K562 (cell line): Measurements from ENCODE around the gene GRIA1. TPM values are rescaled to one million over a fixed set of nuclear protein-coding genes. Genes with fewer than 3 reads are reported as not detected.

Experiments
- ATAC-seq: fragments of 200-7000 bp; cut with Tn5 transposase; 3 replicates; pipeline ENCODE4 v1.9.1; 2020; ENCODE audit warnings: moderate library complexity
- BruUV-seq: library from RNA; stranded (reverse); fragments of 400-500 nt; replicated peaks from 2 replicates; lab custom pipeline; 2021; lab: Mats Ljungman, UMichigan
- CTCF ChIA-PET: fragments of 300-600 bp; formaldehyde crosslinking; extraction: SDS; loops from one replicate; lab custom pipeline; 2021; ENCODE audit warnings: low intra/inter-chr PET ratio; lab: Yijun Ruan, JAX
- POLR2A ChIA-PET: fragments of 300-600, 350-650 bp; sonication (Branson Sonifier 250); formaldehyde crosslinking; extraction: SDS; loops from one replicate; lab custom pipeline; 2021; ENCODE audit warnings: antibody characterized with exemption, inconsistent platforms; lab: Yijun Ruan, JAX
- DNase-seq, 4 experiments: peaks; one replicate each; pipeline versions ENCODE4 v3.0.0 to v3.0.0-alpha.2; 2011 to 2018; ENCODE audit warnings: low spot score in 3 of 4, mixed read lengths in 3 of 4; ENCODE audit errors: extremely low read depth in 1 of 4
- FAIRE-seq: peaks from 2 replicates; lab custom pipeline; 2011; peaks lifted over from hg19 to GRCh38; lab: Jason Lieb, UNC
- H2AFZ ChIP-seq: 2 replicates; pipeline ENCODE4 v1.6.0; 2011; ENCODE audit warnings: low read depth, low read length, control low read depth, inconsistent platforms
- H3K27ac ChIP-seq: fragments of 200-600 bp; 3 replicates; pipeline ENCODE4 v1.8.0; 2011; ENCODE audit warnings: low read depth, mild to moderate bottlenecking, control low read depth, inconsistent platforms, low read length, moderate library complexity, mixed read lengths; ENCODE audit errors: extremely low read depth
- H3K27me3 ChIP-seq, 2 experiments: fragments of 300-600 bp in 1 of 2; 2 replicates in 1 of 2; 3 replicates in 1 of 2; pipeline versions ENCODE4 v1.6.0 to v1.8.0; 2011; ENCODE audit warnings: inconsistent platforms in 2 of 2, low read length in 2 of 2, mild to moderate bottlenecking in 1 of 2, mixed read lengths in 1 of 2, moderate library complexity in 1 of 2; ENCODE audit not compliant: control insufficient read depth in 2 of 2, insufficient read depth in 2 of 2
- H3K36me3 ChIP-seq: fragments of 300-600 bp; 3 replicates; pipeline ENCODE4 v1.8.0; 2011; ENCODE audit warnings: mild to moderate bottlenecking, low read length, inconsistent platforms; ENCODE audit not compliant: control insufficient read depth, insufficient read depth
- H3K4me1 ChIP-seq, 2 experiments: fragments of 200-600 bp in 1 of 2; replicated peaks in 1 of 2; 2 replicates in 1 of 2; 3 replicates in 1 of 2; pipeline versions ENCODE4 v1.5.1 to v1.8.0; 2011; ENCODE audit warnings: inconsistent platforms in 2 of 2, low read length in 2 of 2, mild to moderate bottlenecking in 1 of 2, mixed read lengths in 1 of 2, moderate library complexity in 1 of 2; ENCODE audit not compliant: control insufficient read depth in 2 of 2, insufficient read depth in 2 of 2
- H3K4me2 ChIP-seq: 2 replicates; pipeline ENCODE4 v1.6.1; 2011; ENCODE audit warnings: low read length, control low read depth, inconsistent platforms, mixed read lengths; ENCODE audit not compliant: insufficient read depth
- H3K4me3 ChIP-seq: fragments of 200-600 bp; sonication (generic), shearing (Covaris generic); 2 replicates; pipeline ENCODE4 v1.5.1; 2016; ENCODE audit warnings: control low read depth, inconsistent platforms
- H3K79me2 ChIP-seq: fragments of 200-600 bp; 3 replicates; pipeline ENCODE4 v1.8.0; 2011; ENCODE audit warnings: low read length, inconsistent platforms; ENCODE audit not compliant: control insufficient read depth, insufficient read depth
- H3K9ac ChIP-seq, 2 experiments: 2 replicates each; pipeline versions ENCODE4 v1.6.0 to v1.6.1; 2011; ENCODE audit warnings: low read depth in 2 of 2, low read length in 2 of 2, control low read depth in 1 of 2, inconsistent platforms in 1 of 2, mild to moderate bottlenecking in 1 of 2, mixed read lengths in 1 of 2; ENCODE audit not compliant: insufficient read depth in 1 of 2
- H3K9me1 ChIP-seq: one replicate; pipeline ENCODE4 v1.6.0; 2011; ENCODE audit warnings: inconsistent platforms, mild to moderate bottlenecking, low read length, moderate library complexity; ENCODE audit not compliant: control insufficient read depth, insufficient read depth
- H3K9me3 ChIP-seq: replicated peaks from 2 replicates; pipeline ENCODE4 v1.5.1; 2011; ENCODE audit warnings: low read depth, low read length, inconsistent platforms; ENCODE audit not compliant: control insufficient read depth, insufficient read depth
- H4K20me1 ChIP-seq: replicated peaks from 2 replicates; pipeline ENCODE4 v1.6.1; 2011; ENCODE audit warnings: low read length, inconsistent platforms, mixed read lengths; ENCODE audit not compliant: control insufficient read depth, insufficient read depth
- ADNP ChIP-seq: fragments of 200-800 bp; sonication (Bioruptor generic); IDR thresholded peaks from 2 replicates; pipeline ENCODE4 v1.6.1; 2016; ENCODE audit warnings: missing genetic modification characterization, missing compliant biosample characterization
- CEBPB ChIP-seq: fragments of 450-650 bp; IDR thresholded peaks from 2 replicates; pipeline ENCODE4 v1.6.1; 2016; ENCODE audit warnings: missing genetic modification characterization, missing compliant biosample characterization
- ELF2 ChIP-seq: fragments of 250-450 bp; sonication (Bioruptor Pico); IDR thresholded peaks from 2 replicates; pipeline ENCODE4 v1.5.0; 2021; ENCODE audit warnings: mild to moderate bottlenecking
- ESRRA ChIP-seq: fragments of 450-650 bp; IDR thresholded peaks from 2 replicates; pipeline ENCODE4 v1.6.1; 2014; ENCODE audit warnings: low read depth, mild to moderate bottlenecking, moderate library complexity, borderline replicate concordance
- FOSL1 ChIP-seq: fragments of 200-800 bp; sonication (Bioruptor generic); conservative IDR thresholded peaks from 2 replicates; pipeline ENCODE4 v1.6.1; 2016; ENCODE audit warnings: missing genetic modification characterization, missing compliant biosample characterization
- JUND ChIP-seq, 2 experiments: IDR thresholded peaks; 2 replicates in 1 of 2; 3 replicates in 1 of 2; pipeline ENCODE4 v1.6.1; 2011; ENCODE audit warnings: borderline replicate concordance in 2 of 2, low read depth in 2 of 2, low read length in 2 of 2, improper control_type of control experiment in 1 of 2, missing biosample characterization in 1 of 2, missing genetic modification characterization in 1 of 2, missing genetic modification reagents in 1 of 2
- NFYB ChIP-seq: IDR thresholded peaks from 2 replicates; pipeline ENCODE4 v1.6.1; 2011; ENCODE audit warnings: mild to moderate bottlenecking, moderate library complexity; ENCODE audit not compliant: insufficient read length; ENCODE audit errors: extremely low read depth
- POU5F1 ChIP-seq: fragments of 150-350 bp; IDR thresholded peaks from 2 replicates; pipeline ENCODE4 v1.6.1; 2014; ENCODE audit warnings: borderline replicate concordance, low read length, low read depth, mild to moderate bottlenecking; ENCODE audit not compliant: partially characterized antibody
- TAF7 ChIP-seq: fragments of 450-650 bp; IDR thresholded peaks from 2 replicates; pipeline ENCODE4 v1.6.1; 2016; ENCODE audit warnings: missing genetic modification characterization, missing compliant biosample characterization
- WGBS: fragments of 100-300 bp; shearing (Covaris generic); methylation state at CpG from one replicate; pipeline ENCODE4 v1.1.6; 2016; ENCODE audit warnings: low coverage, mixed read lengths; ENCODE audit not compliant: insufficient coverage; ENCODE audit errors: missing lambda C conversion rate; 5-methylcytosine and 5-hydroxymethylcytosine counted together
- in situ Hi-C: fragments of 300-500 bp; cut with MboI; formaldehyde crosslinking; loops from 4 replicates; pipeline ENCODE4 v1.15.0; 2018; ENCODE audit warnings: inconsistent platforms, mixed read lengths
- intact Hi-C: fragments of 100-400 bp; cut with micrococcal nuclease; formaldehyde crosslinking; loops from 2 replicates; pipeline ENCODE4 v1.14.2; 2022
- polyA plus RNA-seq, 8 experiments: library from polyadenylated mRNA; depleted of rRNA in 4 of 8; stranded (reverse) in 5 of 8; unstranded in 3 of 8; fragments of >200 nt; fragmentation: Nextera tagmentation in 2 of 8; fragmentation: Illumina TruSeq in 1 of 8; extraction: Ambion mirVana in 2 of 8; extraction: Trizol in 1 of 8; gene quantifications; 2 replicates each; pipeline versions ENCODE4 v1.2.1 to v1.2.3, GENCODE V29; 2011 to 2014; ENCODE audit warnings: inconsistent platforms in 1 of 8, missing spikeins in 1 of 8
- total RNA-seq, 7 experiments: library from RNA; depleted of rRNA in 6 of 7; stranded (reverse); fragments of >200 nt in 6 of 7; fragmentation: Illumina TruSeq in 2 of 7; extraction: Trizol in 2 of 7; gene quantifications; 2 replicates each; pipeline versions ENCODE4 v1.2.1 to v1.2.3, GENCODE V29; 2011 to 2021; ENCODE audit warnings: low replicate concordance in 1 of 7
- TF ChIP-seq, protein P1 (sequence below): sonication (generic); formaldehyde crosslinking; IDR thresholded peaks from 2 replicates; pipeline ENCODE4 v1.8.1; 2022; ENCODE audit warnings: missing genetic modification reagents
- TF ChIP-seq, protein P2 (sequence below): fragments of 250-450 bp; sonication (Bioruptor Pico); IDR thresholded peaks from 2 replicates; pipeline ENCODE4 v1.8.0; 2021; ENCODE audit warnings: borderline replicate concordance, mild to moderate bottlenecking, moderate library complexity; ENCODE audit not compliant: poor library complexity, severe bottlenecking
- TF ChIP-seq, protein P3 (sequence below): fragments of 200-800 bp; sonication (Bioruptor generic); IDR thresholded peaks from 2 replicates; pipeline ENCODE4 v1.6.1; 2017; ENCODE audit warnings: missing genetic modification characterization, missing compliant biosample characterization

The GRIA1 gene
- total and polyA plus RNA-seq, 9 of the 15 experiments (the other 6 are each of a cell fraction or from before 2014, with no cell fraction given), result not detected

DNA sequence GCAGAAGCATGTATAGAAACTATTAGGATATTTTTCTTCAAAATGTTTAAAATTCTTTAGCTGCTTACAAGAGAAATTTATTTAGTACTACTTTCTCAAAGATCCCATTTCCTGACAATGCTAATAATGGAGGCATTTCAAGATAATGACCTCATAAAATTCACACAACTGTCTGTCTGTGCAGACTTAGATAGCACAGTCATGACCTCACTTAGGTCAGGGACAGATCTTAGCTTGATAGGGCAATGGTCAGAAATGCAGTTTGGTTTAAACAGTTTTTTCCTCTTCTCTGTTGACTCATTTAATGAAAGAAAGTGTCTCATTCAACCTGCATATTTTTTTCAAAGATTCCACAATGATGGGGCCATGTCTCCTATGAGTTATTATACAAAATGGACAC, 128.4 kb downstream of the GRIA1 start (continued):
- TF ChIP-seq, protein P1, sequence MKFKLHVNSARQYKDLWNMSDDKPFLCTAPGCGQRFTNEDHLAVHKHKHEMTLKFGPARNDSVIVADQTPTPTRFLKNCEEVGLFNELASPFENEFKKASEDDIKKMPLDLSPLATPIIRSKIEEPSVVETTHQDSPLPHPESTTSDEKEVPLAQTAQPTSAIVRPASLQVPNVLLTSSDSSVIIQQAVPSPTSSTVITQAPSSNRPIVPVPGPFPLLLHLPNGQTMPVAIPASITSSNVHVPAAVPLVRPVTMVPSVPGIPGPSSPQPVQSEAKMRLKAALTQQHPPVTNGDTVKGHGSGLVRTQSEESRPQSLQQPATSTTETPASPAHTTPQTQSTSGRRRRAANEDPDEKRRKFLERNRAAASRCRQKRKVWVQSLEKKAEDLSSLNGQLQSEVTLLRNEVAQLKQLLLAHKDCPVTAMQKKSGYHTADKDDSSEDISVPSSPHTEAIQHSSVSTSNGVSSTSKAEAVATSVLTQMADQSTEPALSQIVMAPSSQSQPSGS (CRISPR knock-in tag), result no peak

DNA sequence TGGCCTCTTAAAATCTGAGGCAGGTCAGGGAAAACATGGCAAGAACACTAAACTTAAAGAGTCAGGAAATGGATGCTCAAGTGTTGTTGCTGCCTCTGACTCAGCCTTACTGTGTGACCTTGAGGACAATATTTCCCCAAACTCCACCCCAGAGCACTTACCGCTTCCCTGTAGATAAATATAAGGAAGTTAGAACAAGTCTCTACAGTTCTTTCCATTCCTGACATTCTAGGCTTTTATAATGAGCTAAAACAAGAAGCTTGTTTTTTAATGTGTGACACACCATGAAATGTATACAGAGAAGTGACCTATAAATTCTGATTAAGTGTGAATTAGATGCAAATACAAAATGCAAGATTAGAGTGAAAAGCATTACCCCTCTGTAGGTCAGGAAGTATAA, 129.3 kb downstream of the GRIA1 start:
- no peaks in the 10 kb centered on the region for H3K36me3 ChIP-seq
- POLR2A ChIA-PET, result no interaction called here
- intact Hi-C loops (no loop called here), in situ Hi-C loops (no loop called here)
- H3K27me3 ChIP-seq, result no peaks in the 10 kb centered on the region
- ATAC-seq (no peak), DNase-seq (no peak)
- WGBS, result 0% methylated on average over 1 of the region's 1 CpG
- H4K20me1 ChIP-seq, result no peaks in the 10 kb centered on the region
- H3K9me3 ChIP-seq, result no peaks in the 10 kb centered on the region
- no peak overlapping the region for H3K9ac ChIP-seq
- no peaks in the 10 kb centered on the region for H3K79me2 ChIP-seq
- no peak overlapping the region for H3K4me3 ChIP-seq
- H2AFZ ChIP-seq, result no peak overlapping the region
- TF ChIP-seq NFYB (no peak), ELF2 (CRISPR knock-in tag) (0 out of 2 replicates have a peak, but pooled peaks have one; percentile 33), JUND (IDR thresholded peaks at IDR 0.05; ENCODE audit: borderline replicate concordance, low read depth, low read length) (0 out of 2 replicates have a peak, but pooled peaks have one; percentile 15), JUND (tag; IDR thresholded peaks at IDR 0.05; ENCODE audit: borderline replicate concordance, low read depth, low read length) (no peak; the same call in 1 of the 3 replicates), ESRRA (peak; percentile 40; the same call in 1 of the 2 replicates), POU5F1 (no peak), TAF7 (no peak), FOSL1 (tag) (peak; percentile 18; the same call in 1 of the 2 replicates), CEBPB (no peak), ADNP (tag) (no peak)
- TF ChIP-seq, protein P2, sequence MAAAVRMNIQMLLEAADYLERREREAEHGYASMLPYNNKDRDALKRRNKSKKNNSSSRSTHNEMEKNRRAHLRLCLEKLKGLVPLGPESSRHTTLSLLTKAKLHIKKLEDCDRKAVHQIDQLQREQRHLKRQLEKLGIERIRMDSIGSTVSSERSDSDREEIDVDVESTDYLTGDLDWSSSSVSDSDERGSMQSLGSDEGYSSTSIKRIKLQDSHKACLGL, result no peak
- TF ChIP-seq, protein P3, sequence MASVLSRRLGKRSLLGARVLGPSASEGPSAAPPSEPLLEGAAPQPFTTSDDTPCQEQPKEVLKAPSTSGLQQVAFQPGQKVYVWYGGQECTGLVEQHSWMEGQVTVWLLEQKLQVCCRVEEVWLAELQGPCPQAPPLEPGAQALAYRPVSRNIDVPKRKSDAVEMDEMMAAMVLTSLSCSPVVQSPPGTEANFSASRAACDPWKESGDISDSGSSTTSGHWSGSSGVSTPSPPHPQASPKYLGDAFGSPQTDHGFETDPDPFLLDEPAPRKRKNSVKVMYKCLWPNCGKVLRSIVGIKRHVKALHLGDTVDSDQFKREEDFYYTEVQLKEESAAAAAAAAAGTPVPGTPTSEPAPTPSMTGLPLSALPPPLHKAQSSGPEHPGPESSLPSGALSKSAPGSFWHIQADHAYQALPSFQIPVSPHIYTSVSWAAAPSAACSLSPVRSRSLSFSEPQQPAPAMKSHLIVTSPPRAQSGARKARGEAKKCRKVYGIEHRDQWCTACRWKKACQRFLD (CRISPR knock-in tag), result 0 out of 2 replicates have a peak, but pooled peaks have one; percentile 38
- TF ChIP-seq, all 486 proteins: peak for 5
- Histone ChIP-seq H3K27ac (peak overlapping the region; percentile 14; the same call in 1 of the 3 replicates), H3K9me1 (no peaks in the 10 kb centered on the region), H3K4me2 (no peak overlapping the region; the same call in 1 of the 2 replicates), H3K4me1 (peaks cover 0 to 5% of the 10 kb centered on the region in 2 experiments; a peak in 3 of 5 replicates)
- CTCF ChIA-PET, result no interaction called here
- no TSS peak for BruUV-seq
- no peak for FAIRE-seq
